Measurements from ENCODE around the gene CTNNA1.
"Not testable (repeated sequence)": the region's sequence is repeated elsewhere in the genome, so short reads cannot be mapped to it uniquely, and the experiment has no call there.

Gene CTNNA1

GRCh38 chr5:138725153-138725817, 27.9 kb upstream of the CTNNA1 start:
- DNase-seq (ENCODE audit: low spot score) = no peak

DNA sequence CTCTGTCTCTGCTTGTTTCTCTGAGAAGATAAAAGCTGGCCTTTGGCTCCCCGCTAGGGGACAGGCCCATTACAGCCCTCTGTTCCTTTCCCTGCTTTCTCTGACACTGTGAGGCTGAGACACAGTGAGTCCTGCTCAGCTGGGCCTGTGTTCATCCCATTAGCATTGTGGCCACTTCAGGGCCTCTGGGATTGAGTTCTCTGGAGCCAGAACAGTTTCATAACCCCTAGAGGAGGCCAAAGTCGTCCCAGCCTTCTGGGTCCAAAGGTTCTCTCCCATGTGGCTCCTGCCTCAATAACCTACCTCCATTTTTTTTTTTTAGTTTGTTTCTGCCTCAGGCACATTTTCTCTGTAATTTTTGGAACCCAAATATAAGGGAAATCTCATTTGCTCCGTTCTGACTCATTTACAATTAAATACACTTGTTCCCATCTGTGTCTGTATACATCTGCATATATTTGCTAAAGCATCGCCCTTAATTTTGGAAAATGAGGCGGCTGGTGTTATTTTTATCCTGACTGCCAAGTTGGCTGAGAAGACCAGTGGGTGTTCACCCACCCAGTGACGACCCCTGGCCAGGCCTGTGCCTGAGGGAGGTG, 27.3 kb upstream of the CTNNA1 start:
- no peak for DNase-seq (ENCODE audit: low spot score)

- no peak for DNase-seq (ENCODE audit: low spot score)
These were observed 26.4 kb upstream of the CTNNA1 start for GRCh38 chr5:138726848-138727247.

- DNase-seq (ENCODE audit: low spot score) = not testable (repeated sequence)
These were observed 22.7 kb upstream of the CTNNA1 start for GRCh38 chr5:138730496-138730895.

- DNase-seq (ENCODE audit: low spot score) = no peak
These were observed 20.8 kb upstream of the CTNNA1 start for GRCh38 chr5:138732466-138732865.

DNA sequence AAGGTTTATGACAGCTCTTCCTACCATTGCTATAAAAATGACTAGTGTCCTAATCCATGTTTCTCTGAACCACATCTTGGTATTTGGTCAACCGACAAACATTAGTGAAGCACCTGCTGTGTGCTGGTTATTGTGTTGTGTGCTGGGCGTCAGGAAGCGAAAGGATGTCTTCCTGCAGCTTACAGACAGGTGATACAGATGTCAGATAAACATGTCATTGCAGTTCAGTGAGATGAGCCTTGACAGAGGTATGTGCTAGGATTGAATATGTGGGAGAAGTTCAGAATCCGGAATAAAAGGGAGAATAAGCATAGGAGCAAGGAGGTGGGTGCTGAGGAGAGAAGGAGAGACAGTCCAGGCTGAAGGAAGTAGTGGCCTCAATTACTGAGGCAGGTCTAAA, 20.3 kb upstream of the CTNNA1 start:
- no peak for DNase-seq (ENCODE audit: low spot score)

- DNase-seq (ENCODE audit: low spot score) = no peak
These were observed 19.7 kb upstream of the CTNNA1 start for GRCh38 chr5:138733509-138733908.

DNA sequence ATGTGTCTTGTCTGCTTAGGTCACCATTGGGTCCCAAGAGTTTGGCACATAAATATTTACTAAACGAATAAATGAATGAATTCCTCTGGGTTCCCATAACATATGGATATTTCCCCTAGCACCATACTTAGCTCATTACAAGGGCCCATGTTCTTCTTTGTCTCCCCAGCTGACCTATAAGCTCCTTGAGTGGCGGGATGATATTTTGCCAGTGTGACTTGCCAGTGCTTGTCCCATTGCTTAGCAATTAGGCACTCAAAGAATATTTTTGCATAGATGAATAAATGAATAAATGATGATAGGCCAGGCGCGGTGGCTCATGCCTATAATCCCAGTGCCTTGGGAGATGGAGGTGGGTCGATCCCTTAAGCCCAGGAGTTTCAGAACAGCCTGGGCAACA, 16.9 kb upstream of the CTNNA1 start:
- DNase-seq (ENCODE audit: low spot score) = no peak

DNA sequence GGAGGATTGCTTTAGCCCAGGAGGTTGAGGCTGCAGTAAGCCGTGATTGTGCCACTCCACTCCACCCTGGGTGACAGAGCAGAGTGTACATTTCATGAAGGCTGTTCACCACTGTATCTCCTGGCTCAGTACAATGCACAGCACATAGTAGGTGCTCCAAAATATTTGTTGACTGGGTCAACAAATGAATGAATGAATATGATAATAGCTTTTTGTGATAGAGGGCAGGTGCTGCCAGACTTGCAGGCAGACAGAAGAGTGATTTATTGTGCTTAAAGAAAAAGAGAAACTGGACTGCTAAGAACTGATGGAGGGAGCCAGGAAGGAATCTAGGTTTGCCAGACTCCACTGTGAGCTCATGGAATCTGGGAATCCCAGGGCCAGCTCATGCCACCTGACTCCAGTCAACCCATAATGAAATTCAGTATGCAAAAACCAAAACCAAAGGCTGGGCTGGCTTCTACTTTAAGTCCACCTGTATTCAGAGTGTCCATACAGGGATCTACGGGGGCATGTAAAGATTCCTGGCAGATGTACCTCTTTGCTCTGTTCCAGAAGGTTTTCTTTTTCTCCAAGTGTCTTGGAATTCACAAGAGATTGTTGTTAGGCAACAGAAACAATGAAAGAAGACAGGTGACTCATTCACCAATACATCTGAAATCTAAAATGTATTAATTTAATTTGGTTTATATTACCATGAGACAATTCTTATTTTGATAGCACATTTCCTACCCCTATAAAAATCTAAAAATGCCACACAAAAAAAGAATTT, 15.5 kb upstream of the CTNNA1 start:
- no peak for DNase-seq (ENCODE audit: low spot score)

- no peak for DNase-seq (ENCODE audit: low spot score)
These were observed 14.8 kb upstream of the CTNNA1 start for GRCh38 chr5:138738399-138738798.

DNA sequence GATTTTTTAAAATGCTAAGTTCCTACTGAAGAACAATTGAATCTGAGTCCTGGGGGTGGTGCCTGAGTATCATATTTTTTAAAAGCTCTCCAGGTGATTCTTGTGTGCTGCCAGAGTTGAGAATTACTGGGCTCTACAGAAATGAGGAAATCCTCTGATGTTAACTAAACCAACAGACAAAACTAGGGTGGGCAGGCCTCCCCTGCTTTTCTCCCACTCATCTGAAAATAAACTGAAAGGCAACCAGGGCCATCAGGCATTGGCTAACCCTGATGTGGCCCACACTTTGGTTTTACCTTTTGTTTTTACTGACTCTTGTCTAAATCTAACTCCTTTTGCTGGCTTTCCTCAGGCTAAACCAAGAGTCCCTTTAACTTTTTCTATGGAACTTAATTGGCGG, 13.3 kb upstream of the CTNNA1 start:
- DNase-seq (ENCODE audit: low spot score) = no peak

DNA sequence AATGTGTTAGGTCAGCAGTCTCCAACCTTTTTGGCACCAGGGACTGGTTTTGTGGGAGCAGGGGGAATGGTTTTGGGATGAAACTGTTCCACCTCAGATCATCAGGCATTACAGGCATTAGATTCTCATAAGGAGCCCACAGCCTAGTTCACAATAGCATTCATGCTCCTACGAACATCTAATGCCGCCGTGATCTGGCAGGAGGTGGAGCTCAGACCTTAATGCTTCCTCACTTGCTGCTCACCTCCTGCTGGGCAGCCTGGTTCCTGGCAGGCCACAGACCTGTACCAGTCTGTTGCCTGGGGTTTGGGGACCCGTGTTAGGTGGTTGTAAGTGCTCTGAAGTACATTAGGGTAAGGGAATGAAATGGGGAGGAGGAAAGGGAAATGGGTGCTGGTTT, 9.7 kb upstream of the CTNNA1 start:
- no peak for DNase-seq (ENCODE audit: low spot score)

GRCh38 chr5:138745268-138745667, 8.0 kb upstream of the CTNNA1 start:
- DNase-seq (ENCODE audit: low spot score) = no peak

DNA sequence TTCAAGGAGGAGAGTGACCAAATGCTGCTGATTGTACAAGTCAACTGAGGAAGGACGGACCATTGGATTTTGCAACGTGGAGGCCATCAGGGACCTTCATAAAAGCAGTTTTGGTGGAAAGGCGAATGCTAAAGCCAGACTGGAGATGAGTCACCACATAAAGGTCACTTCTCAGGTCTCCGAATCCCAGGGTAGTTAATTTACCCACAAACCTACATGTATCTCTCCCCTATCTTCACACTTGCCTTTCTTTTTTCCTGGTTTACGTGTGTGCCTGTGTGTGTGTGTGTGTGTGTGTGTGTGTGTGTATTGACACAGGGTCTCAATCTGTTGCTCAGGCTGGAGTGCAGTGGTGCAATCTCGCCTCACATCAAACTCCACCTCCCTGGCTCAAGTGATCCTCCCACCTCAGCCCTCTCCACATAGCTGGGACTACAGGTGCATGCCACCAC, 4.6 kb upstream of the CTNNA1 start:
- DNase-seq (ENCODE audit: low spot score) = no peak

GRCh38 chr5:138751344-138751743, 1.9 kb upstream of the CTNNA1 start:
- not testable (repeated sequence) for DNase-seq (ENCODE audit: low spot score)

DNA sequence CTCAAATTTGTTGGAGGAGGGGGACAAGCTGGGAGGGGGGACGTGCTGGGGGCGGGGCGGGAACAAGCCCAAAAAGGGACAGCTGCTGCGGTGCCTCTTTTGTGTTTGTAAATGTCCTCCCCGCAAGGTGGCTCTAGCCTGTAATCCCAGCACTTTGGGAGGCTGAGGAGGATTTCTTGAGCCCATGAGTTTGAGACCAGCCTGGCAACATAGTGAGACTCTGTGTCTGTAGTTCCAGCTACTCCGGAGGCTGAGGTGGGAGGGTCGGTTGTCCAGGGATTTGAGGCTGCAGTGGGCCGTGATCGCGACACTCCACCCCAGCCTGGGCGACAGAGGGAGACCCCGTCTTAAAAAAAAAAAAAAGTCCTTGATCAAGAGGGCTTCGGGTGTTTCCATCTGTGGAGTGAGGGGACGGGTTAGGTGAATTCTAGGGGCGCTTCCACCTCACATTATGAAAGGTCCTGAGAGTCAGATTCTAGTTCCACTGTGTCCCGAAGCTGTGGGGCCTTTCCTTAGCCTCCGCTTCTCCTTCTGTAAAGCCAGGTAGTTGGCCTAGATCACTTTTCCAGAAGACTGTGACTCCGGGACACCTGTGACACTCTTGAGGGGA, 779 bp upstream of the CTNNA1 start:
- no peak for DNase-seq (ENCODE audit: low spot score)

DNA sequence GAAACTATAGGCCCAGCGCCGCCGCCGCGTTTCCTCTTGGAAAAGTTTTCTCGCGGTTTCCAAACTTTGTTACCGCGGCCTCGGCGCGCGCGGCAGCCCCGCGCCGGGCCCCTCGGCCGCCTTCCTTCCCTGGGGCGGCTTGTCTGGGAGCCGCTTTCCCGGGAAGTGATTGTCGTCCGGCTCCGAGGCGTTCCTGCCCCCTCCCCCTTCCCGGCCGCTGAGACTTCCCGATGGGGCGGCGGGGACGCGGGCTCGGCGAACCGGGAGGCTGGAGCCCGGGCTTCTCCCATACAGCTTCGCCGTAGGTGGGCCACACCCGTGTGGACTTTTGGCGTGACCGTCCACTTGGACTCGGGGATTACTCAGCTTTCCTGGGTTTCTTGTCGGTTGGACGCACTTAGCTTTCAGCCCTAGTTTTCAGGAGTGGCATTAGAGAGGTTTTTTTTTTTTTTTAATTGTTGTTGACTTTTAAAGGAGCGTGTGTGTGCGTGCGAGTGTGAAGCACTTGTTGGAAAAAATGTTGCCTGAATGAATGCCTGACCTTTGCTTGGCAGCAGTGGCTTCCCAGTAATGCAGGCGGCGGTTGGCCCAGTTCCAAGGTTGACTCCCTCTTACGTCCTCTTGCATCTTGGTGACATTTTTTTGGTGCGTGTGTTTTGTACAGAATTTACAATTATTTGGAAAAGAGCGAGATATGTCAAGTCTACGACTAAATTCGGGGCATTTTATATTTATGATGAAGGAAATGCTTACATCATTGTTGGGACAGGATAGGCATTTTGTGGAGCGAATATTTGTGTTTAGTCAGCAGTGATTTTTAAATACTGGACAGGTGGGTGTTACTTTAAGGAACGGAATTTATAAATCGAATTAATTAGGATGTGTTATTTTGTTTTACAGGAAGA, 821 bp downstream of the CTNNA1 start:
- peak; percentile 31 for DNase-seq (ENCODE audit: low spot score)

DNA sequence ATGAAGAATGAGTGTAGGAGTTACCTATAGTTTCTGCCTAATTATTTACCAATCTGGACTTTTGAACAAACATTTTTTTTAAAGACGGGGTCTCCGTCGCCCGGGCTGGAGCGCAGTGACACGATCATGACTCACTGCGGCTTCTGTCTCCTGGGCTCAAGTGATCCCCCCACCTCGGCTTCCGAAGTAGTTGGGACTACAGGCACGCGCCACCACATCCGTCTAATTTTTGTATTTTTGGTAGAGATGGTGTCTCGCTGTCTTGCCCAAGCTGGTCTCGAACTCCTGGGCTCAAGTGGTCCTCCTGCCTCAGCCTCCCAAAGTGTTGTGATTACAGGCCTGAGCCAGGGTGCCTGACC, 1.5 kb downstream of the CTNNA1 start:
- no peak for DNase-seq (ENCODE audit: low spot score)

- no peak for DNase-seq (ENCODE audit: low spot score)
These were observed 2.0 kb downstream of the CTNNA1 start for GRCh38 chr5:138755084-138755748.

GRCh38 chr5:138757061-138757776, 4.0 kb downstream of the CTNNA1 start:
- DNase-seq (ENCODE audit: low spot score) = no peak

Measured in CD4-positive, alpha-beta T cell treated with Interleukin-2 at 100 ng/mL for 4 hours (primary cell).